HEK293T (cell line): ENCODE data around the gene MROH8.

ENCODE experiments used
- BHLHE40 ChIP-seq: fragments of 450-650 bp; IDR thresholded peaks from 2 replicates; pipeline ENCODE4 v1.6.1; 2016; ENCODE audit warnings: mild to moderate bottlenecking, moderate library complexity, borderline replicate concordance
- ELF4 ChIP-seq: fragments of 450-650 bp; IDR thresholded peaks from 2 replicates; pipeline ENCODE4 v1.6.1; 2017; ENCODE audit warnings: antibody characterized with exemption
- FOXA1 ChIP-seq: fragments of 450-650 bp; IDR thresholded peaks from 2 replicates; pipeline ENCODE4 v1.6.1; 2016; ENCODE audit warnings: mild to moderate bottlenecking
- FOXK2 ChIP-seq: fragments of 450-650 bp; IDR thresholded peaks from 2 replicates; pipeline ENCODE4 v1.6.1; 2016; ENCODE audit warnings: mild to moderate bottlenecking
- FOXM1 ChIP-seq: fragments of 450-650 bp; IDR thresholded peaks from 2 replicates; pipeline ENCODE4 v1.6.1; 2017; ENCODE audit warnings: mild to moderate bottlenecking, borderline replicate concordance
- HDGF ChIP-seq: fragments of 450-650 bp; IDR thresholded peaks from 2 replicates; pipeline ENCODE4 v1.6.1; 2017; ENCODE audit warnings: antibody characterized with exemption, borderline replicate concordance
- L3MBTL2 ChIP-seq: fragments of 450-650 bp; conservative IDR thresholded peaks from 2 replicates; pipeline ENCODE4 v1.6.1; 2016; ENCODE audit warnings: mild to moderate bottlenecking
- NFRKB ChIP-seq: fragments of 450-650 bp; IDR thresholded peaks from 2 replicates; pipeline ENCODE4 v1.6.1; 2016; ENCODE audit warnings: mild to moderate bottlenecking, moderate library complexity
- PKNOX1 ChIP-seq: fragments of 450-650 bp; IDR thresholded peaks from 2 replicates; pipeline ENCODE4 v1.6.1; 2016
- SUZ12 ChIP-seq: fragments of 450-650 bp; IDR thresholded peaks from 2 replicates; pipeline ENCODE4 v1.6.1; 2016; ENCODE audit warnings: mild to moderate bottlenecking
- TARDBP ChIP-seq: fragments of 450-650 bp; IDR thresholded peaks from 2 replicates; pipeline ENCODE4 v1.6.1; 2016
- ZNF384 ChIP-seq: fragments of 450-650 bp; IDR thresholded peaks from 2 replicates; pipeline ENCODE4 v1.6.1; 2016

DNA sequence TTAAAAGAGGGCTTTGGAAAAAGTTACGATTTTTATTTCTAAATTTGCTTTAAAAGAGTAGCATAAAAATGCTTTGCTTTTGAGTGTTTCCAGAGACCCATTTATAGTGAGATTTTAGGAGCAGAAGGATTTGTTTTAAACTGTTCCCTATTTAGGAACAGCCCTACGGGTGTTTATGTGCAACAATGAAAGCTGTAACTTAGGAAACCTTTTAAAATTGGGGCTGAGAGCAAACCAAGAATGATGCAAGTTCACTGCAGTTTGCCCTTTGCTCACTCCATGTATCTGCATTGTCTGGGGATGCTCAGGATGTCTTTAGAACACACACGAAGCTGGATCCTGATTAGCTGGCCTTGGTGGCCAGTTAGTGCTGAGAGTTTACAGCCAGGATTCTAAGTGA, 41.4 kb upstream of the MROH8 start:
- TF ChIP-seq SUZ12 (no peak), ZNF384 (no peak), PKNOX1 (no peak), HDGF (no peak), TARDBP (no peak), FOXA1 (no peak), L3MBTL2 (no peak), FOXK2 (no peak), ELF4 (no peak), NFRKB (no peak), BHLHE40 (no peak), FOXM1 (no peak)
